GM12865 (cell line): ENCODE measurements around the gene SLC18B1.

Experiments
- DNase-seq: peaks from one replicate; pipeline ENCODE4 v3.0.0; 2010; ENCODE audit warnings: low read depth
- H3K4me3 ChIP-seq: 2 replicates; pipeline ENCODE4 v1.5.1; 2011; ENCODE audit warnings: mild to moderate bottlenecking, low read depth, low read length, control low read depth
- CTCF ChIP-seq: IDR thresholded peaks from 2 replicates; pipeline ENCODE4 v1.5.1; 2011; ENCODE audit warnings: low read length, control low read depth, low read depth, inconsistent platforms; ENCODE audit not compliant: insufficient read depth; ENCODE audit errors: missing control alignments

SLC18B1 gene

GRCh38 chr6:132758689-132759088 is 39.7 kb downstream of the SLC18B1 start:
- no peak overlapping the region for H3K4me3 ChIP-seq
- TF ChIP-seq CTCF, result no peak
- DNase-seq, result no peak

DNA sequence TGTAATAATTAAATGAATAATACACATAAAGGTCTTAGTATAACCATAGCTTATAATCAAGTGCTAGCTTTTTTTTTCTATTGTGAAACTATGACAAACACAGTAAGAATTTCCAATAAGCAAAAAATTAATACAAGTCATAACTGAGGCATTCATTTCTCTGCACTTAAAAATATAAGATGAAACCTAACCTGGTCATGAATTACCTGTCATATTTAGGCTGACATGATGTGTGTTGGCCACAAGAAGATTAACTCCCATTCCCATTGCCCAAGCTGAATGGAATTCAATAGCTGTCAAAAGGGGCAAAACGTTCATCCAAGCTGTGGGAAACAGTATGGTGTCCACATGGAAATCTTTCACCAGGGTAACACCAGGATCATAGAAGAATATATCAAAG is 46.2 kb downstream of the SLC18B1 start:
- no peak for DNase-seq
- no peak for TF ChIP-seq CTCF
- no peak overlapping the region for H3K4me3 ChIP-seq

GRCh38 chr6:132751828-132752227 is 46.6 kb downstream of the SLC18B1 start:
- no peak for TF ChIP-seq CTCF
- no peak overlapping the region for H3K4me3 ChIP-seq
- DNase-seq, result no peak

- DNase-seq, result peak; percentile 49
- H3K4me3 ChIP-seq, result no peak overlapping the region; the same call in 1 of the 2 replicates
- no peak for TF ChIP-seq CTCF
Observed at GRCh38 chr6:132751306-132751705, 47.1 kb downstream of the SLC18B1 start.

DNA sequence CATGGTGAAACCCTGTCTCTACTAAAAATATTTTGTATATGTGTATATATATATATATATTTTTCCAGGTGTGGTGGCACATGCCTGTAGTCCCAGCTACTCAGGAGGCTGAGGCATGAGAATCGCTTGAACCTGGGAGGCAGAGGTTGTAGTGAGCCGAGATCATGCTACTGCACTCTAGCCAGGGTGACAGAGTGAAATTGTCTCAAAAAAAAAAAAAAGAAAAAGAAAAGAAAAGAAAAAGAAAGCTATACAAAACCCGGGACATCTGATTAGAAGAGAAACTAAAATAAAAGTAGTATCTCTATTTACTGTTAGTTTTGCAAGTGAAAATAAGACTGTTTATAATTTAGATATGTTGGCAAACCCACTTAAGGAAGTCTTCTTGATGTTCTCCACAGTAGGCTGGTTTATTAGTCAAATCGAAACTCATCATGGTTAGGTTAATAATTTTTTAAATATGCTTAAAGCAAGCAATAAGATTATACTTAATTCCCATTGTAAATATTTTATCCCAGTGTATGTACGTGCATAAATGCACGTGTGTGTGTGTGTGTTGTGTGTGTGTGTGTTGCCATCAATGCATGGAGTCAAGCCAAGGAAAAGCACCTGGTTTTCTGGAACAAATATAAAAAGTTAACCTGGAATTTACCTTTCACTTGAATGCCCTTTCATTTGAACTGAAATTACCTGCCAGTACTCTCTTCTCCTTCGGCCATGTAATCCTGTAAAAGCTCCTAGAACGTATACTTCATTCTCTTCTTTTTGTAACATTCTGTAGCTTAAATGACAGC is 47.8 kb downstream of the SLC18B1 start:
- no peak for TF ChIP-seq CTCF
- peak; percentile 57 for DNase-seq
- no peak overlapping the region; the same call in 1 of the 2 replicates for H3K4me3 ChIP-seq

DNA sequence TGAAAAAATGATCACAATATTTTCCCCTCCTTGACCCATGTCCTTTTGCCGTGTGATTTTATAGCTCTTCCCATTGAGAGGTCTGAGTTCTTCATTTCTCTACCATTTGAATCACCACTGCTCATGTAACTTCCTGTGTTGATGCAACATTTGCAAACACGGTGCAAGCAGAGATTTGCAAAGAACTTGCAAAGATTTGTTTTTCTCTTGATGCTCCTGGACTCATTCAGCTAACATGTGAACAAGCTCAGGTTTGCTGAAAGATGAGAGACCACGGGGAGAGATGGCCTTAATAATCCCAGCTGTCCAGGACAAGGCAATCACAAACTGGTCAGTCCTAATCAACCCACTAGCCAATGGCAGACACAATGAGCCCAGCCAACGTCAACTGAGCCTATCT is 49.3 kb downstream of the SLC18B1 start:
- peak; percentile 11 for DNase-seq
- no peak for TF ChIP-seq CTCF
- no peak overlapping the region for H3K4me3 ChIP-seq

GRCh38 chr6:132748446-132748845 is 50.0 kb downstream of the SLC18B1 start:
- H3K4me3 ChIP-seq, result no peak overlapping the region
- TF ChIP-seq CTCF, result no peak
- DNase-seq, result no peak
